Kidney (tissue), 14 donors: ENCODE measurements around the gene VASP. TPM values are rescaled to one million over a fixed set of nuclear protein-coding genes. Genes with fewer than 3 reads are reported as not detected.

Source experiments
- DNase-seq, 5 donors: peaks; one replicate each; pipeline ENCODE4 v3.0.0-alpha.2; 2013 to 2020
- FAIRE-seq: peaks from 2 replicates; lab custom pipeline; 2012; peaks lifted over from hg19 to GRCh38; lab: Jason Lieb, UNC
- H3K27ac ChIP-seq, 2 donors: one replicate each; pipeline ENCODE4 v1.7.0; 2013; ENCODE audit warnings: low read depth in 2 of 2, low read length in 2 of 2, inconsistent platforms in 1 of 2
- H3K27me3 ChIP-seq: one replicate; pipeline ENCODE4 v1.7.1; 2013; ENCODE audit warnings: low read length, inconsistent platforms; ENCODE audit not compliant: control insufficient read depth, insufficient read depth
- H3K36me3 ChIP-seq, 3 donors: one replicate each; pipeline versions ENCODE4 v1.7.0 to v1.7.1; 2013; ENCODE audit warnings: low read length in 3 of 3, control low read depth in 1 of 3, inconsistent platforms in 1 of 3; ENCODE audit not compliant: insufficient read depth in 3 of 3, control insufficient read depth in 2 of 3
- H3K4me1 ChIP-seq, 3 donors: one replicate each; pipeline versions ENCODE4 v1.7.0 to v1.7.1; 2013; ENCODE audit warnings: low read length in 3 of 3, inconsistent platforms in 1 of 3, low read depth in 1 of 3; ENCODE audit not compliant: control insufficient read depth in 2 of 3, insufficient read depth in 2 of 3
- H3K4me3 ChIP-seq, 3 donors: one replicate each; pipeline versions ENCODE4 v1.7.0 to v1.8.1; 2013; ENCODE audit warnings: low read length in 3 of 3, control low read depth in 1 of 3, inconsistent platforms in 1 of 3
- H3K9ac ChIP-seq, 3 donors: one replicate each; pipeline versions ENCODE4 v1.7.0 to v1.7.1; 2013; ENCODE audit warnings: low read length in 3 of 3, control low read depth in 1 of 3, inconsistent platforms in 1 of 3
- H3K9me3 ChIP-seq, 3 donors: one replicate each; pipeline versions ENCODE4 v1.7.0 to v1.7.1; 2013; ENCODE audit warnings: low read length in 3 of 3, control low read depth in 1 of 3, inconsistent platforms in 1 of 3; ENCODE audit not compliant: control insufficient read depth in 2 of 3, insufficient read depth in 1 of 3
- CTCF ChIP-seq: IDR thresholded peaks from 3 replicates; pipeline ENCODE4 v1.5.1; 2012; ENCODE audit warnings: mild to moderate bottlenecking, moderate library complexity, borderline replicate concordance; ENCODE audit not compliant: insufficient read depth; ENCODE audit errors: extremely low read depth
- intact Hi-C: fragments of 100-400 bp; cut with DNase I; formaldehyde crosslinking; loops from one replicate; pipeline ENCODE4 v1.11.1; 2022
- polyA plus RNA-seq: library from polyadenylated mRNA; stranded (reverse); fragments of 350-450 nt; fragmentation: Illumina TruSeq; extraction: RNeasy Lipid Tissue Mini Kit (QIAGEN cat#74804); gene quantifications from one replicate; pipeline ENCODE4 v1.2.3, GENCODE V29; 2014; ENCODE audit warnings: low read depth, low replicate concordance; ENCODE audit not compliant: insufficient read depth
- total RNA-seq: library from RNA; stranded (reverse); fragmentation: NEBNext Ultra II Directional; extraction: Animal tissue kit (Norgen Biotek cat#: 25700); gene quantifications from one replicate; pipeline ENCODE4 v1.2.1, GENCODE V29; 2021
- donor health status: control.
- donor health status: control.
- donor health status: control.
- donor health status: control.
- donor health status: control.
- donor health status: DM: yes; HTN: yes; CAD: no.
- donor health status: Normal renal cell carcinoma (clear cell type).

The VASP gene
- total and polyA plus RNA-seq, 2 donors from 2014 or later: 36.3 to 105 TPM

- peaks cover 0 to 20% (median 16%) of the 10 kb centered on the region in 3 donors for H3K4me1 ChIP-seq
- no peaks in the 10 kb centered on the region for H3K27me3 ChIP-seq
- H3K27ac ChIP-seq: no peak overlapping the region
- FAIRE-seq (no peak), DNase-seq (no peak)
- H3K9me3 ChIP-seq: no peaks in the 10 kb centered on the region
- no peaks in the 10 kb centered on the region for H3K36me3 ChIP-seq
- H3K9ac ChIP-seq: no peak overlapping the region
- no peak overlapping the region for H3K4me3 ChIP-seq
- intact Hi-C loops: no loop called here
- no peak for TF ChIP-seq CTCF
These were observed 3.8 kb downstream of the VASP start for GRCh38 chr19:45511074-45511473.

GRCh38 chr19:45512881-45513483 is 5.7 kb downstream of the VASP start:
- FAIRE-seq (no peak), DNase-seq (no peak)
- intact Hi-C loops: no loop called here
- H3K27ac ChIP-seq: no peak overlapping the region
- no peaks in the 10 kb centered on the region for H3K27me3 ChIP-seq
- H3K9ac ChIP-seq: no peak overlapping the region
- no peaks in the 10 kb centered on the region for H3K9me3 ChIP-seq
- no peak for TF ChIP-seq CTCF
- no peaks in the 10 kb centered on the region for H3K36me3 ChIP-seq
- H3K4me1 ChIP-seq: peaks cover 0 to 20% (median 16%) of the 10 kb centered on the region in 3 donors
- no peak overlapping the region for H3K4me3 ChIP-seq

GRCh38 chr19:45514376-45515051 is 7.2 kb downstream of the VASP start:
- peak overlapping the region in 1 of 3 donors; percentile 51 for H3K9ac ChIP-seq
- intact Hi-C loops: no loop called here
- H3K9me3 ChIP-seq: no peaks in the 10 kb centered on the region
- H3K27me3 ChIP-seq: no peaks in the 10 kb centered on the region
- H3K27ac ChIP-seq: peak overlapping the region; percentile 41 to 43
- H3K36me3 ChIP-seq: no peaks in the 10 kb centered on the region
- no peak for TF ChIP-seq CTCF
- DNase-seq (peak in 1 of 5 donors; percentile 85), FAIRE-seq (no peak)
- peaks cover 0 to 19% (median 16%) of the 10 kb centered on the region in 3 donors for H3K4me1 ChIP-seq
- H3K4me3 ChIP-seq: no peak overlapping the region
